ENCODE results near the gene RNF187. TPM values are rescaled to one million over a fixed set of nuclear protein-coding genes. Genes with fewer than 3 reads are reported as not detected.

Gene RNF187
- total and polyA plus RNA-seq, 10 of the 15 experiments (the other 5 are each of a cell fraction or from before 2014, with no cell fraction given): 2.6 to 116 (median 29.5) TPM

DNA sequence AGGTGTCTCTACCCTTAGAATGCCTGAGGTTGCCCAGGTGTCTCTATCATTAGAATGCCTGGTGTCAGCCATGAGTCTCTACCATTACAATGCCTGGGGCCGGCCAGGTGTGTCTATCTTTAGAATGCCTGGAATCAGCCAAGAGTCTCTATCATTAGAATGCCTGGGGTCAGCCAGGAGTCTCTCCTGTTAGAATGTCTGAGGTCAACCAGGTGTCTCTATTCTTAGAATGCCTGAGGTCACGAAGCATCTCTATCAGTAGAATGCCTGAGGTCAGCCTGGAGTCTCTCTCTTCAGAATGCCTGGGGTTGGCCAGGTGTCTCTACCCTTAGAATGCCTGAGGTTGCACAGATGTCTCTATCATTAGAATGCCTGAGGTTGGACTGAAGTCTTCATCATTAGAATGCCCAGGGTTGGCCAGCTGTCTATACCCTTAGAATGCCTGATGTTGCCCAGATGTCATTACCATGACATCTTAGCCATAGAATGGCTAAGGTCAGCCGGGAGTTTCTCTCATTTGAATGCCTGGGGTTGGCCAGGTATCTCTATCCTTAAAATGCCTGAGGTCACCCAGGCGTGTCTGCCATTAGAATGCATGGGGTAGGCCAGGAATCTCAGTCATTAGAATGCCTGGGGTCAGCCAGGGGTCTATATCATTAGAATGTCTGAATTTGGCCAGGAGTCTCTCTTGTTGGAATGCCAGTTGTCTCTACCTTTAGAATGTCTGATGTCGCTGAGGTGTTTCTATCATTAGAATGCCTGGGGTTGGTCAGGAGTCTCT is 44.0 kb downstream of the RNF187 start:
- no peak overlapping the region for H3K4me3 ChIP-seq
- DNase-seq (ENCODE audit: low read depth, low spot score): no peak
- H3K27me3 ChIP-seq (replicated peaks in 1 of 2; ENCODE audit: control insufficient read depth in 2 of 2, insufficient read depth in 2 of 2, low read length in 1 of 2): no peaks in the 10 kb centered on the region
- ATAC-seq: no peak
- ChIA-PET SMC1A (ENCODE audit: uncharacterized antibody, unreplicated experiment) (no interaction called here), CTCF (no interaction called here), POLR2A (no interaction called here), RAD21 (ENCODE audit: unreplicated experiment) (no interaction called here)
- 19% methylated on average over 5 of the region's 5 CpGs for WGBS (ENCODE audit: insufficient coverage, insufficient replicate concordance, low lambda C conversion rate, missing lambda C conversion rate)
- no peaks in the 10 kb centered on the region for H3K4me1 ChIP-seq (ENCODE audit: control insufficient read depth, insufficient read depth, low read length)
- no peak overlapping the region for H2AFZ ChIP-seq (ENCODE audit: control insufficient read depth, low read depth, low read length)
- no peak for FAIRE-seq
- H4K20me1 ChIP-seq (ENCODE audit: control insufficient read depth, insufficient read depth): no peaks in the 10 kb centered on the region
- no TSS peak for BruUV-seq (replicated peaks)
- no peaks in the 10 kb centered on the region for H3K79me2 ChIP-seq (ENCODE audit: control insufficient read depth, insufficient read depth, low read length)
- H3K9me3 ChIP-seq (replicated peaks; ENCODE audit: control insufficient read depth, insufficient read depth, low read length): no peaks in the 10 kb centered on the region
- intact Hi-C loops (cut with micrococcal nuclease; ENCODE audit: unreplicated experiment): no loop called here
- no peak for TF ChIP-seq ASH2L (IDR thresholded peaks at IDR 0.05; ENCODE audit: borderline replicate concordance, low read depth)
- no peak for TF ChIP-seq BMI1 (IDR thresholded peaks at IDR 0.05; ENCODE audit: borderline replicate concordance)
- TF ChIP-seq, protein P1, sequence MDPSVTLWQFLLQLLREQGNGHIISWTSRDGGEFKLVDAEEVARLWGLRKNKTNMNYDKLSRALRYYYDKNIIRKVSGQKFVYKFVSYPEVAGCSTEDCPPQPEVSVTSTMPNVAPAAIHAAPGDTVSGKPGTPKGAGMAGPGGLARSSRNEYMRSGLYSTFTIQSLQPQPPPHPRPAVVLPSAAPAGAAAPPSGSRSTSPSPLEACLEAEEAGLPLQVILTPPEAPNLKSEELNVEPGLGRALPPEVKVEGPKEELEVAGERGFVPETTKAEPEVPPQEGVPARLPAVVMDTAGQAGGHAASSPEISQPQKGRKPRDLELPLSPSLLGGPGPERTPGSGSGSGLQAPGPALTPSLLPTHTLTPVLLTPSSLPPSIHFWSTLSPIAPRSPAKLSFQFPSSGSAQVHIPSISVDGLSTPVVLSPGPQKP (IDR thresholded peaks at IDR 0.05; ENCODE audit: low read depth, low read length): no peak
- no peak for TF ChIP-seq ESRRA (IDR thresholded peaks at IDR 0.05; ENCODE audit: low read length)
- TF ChIP-seq MYB (IDR thresholded peaks at IDR 0.05; ENCODE audit: borderline replicate concordance, low read depth, low read length): no peak
- no peak for TF ChIP-seq NR2C1 (IDR thresholded peaks at IDR 0.05)
- TF ChIP-seq CBFB (IDR thresholded peaks at IDR 0.05; ENCODE audit: low read depth): no peak
- TF ChIP-seq, protein P2, sequence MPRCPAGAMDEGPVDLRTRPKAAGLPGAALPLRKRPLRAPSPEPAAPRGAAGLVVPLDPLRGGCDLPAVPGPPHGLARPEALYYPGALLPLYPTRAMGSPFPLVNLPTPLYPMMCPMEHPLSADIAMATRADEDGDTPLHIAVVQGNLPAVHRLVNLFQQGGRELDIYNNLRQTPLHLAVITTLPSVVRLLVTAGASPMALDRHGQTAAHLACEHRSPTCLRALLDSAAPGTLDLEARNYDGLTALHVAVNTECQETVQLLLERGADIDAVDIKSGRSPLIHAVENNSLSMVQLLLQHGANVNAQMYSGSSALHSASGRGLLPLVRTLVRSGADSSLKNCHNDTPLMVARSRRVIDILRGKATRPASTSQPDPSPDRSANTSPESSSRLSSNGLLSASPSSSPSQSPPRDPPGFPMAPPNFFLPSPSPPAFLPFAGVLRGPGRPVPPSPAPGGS (IDR thresholded peaks at IDR 0.05; ENCODE audit: borderline replicate concordance, insufficient read depth, low read depth, low read length, poor library complexity, severe bottlenecking): no peak
- no peak for TF ChIP-seq TAF1 (IDR thresholded peaks at IDR 0.05; ENCODE audit: borderline replicate concordance, low read depth, low read length)
- no peak for TF ChIP-seq CBX5 (IDR thresholded peaks at IDR 0.05; ENCODE audit: low read depth)
- no peak for TF ChIP-seq ZNF207 (IDR thresholded peaks at IDR 0.05; ENCODE audit: borderline replicate concordance)
- no peak for TF ChIP-seq HDAC6 (IDR thresholded peaks at IDR 0.05; ENCODE audit: unreplicated experiment)
- no peak overlapping the region for H3K4me2 ChIP-seq (ENCODE audit: control insufficient read depth, insufficient read depth)
- in situ Hi-C loops (cut with MboI): no loop called here
- no peak overlapping the region for H3K27ac ChIP-seq (ENCODE audit: control insufficient read depth, insufficient read depth)
- H3K9ac ChIP-seq (ENCODE audit: control insufficient read depth, insufficient read depth, low read length): no peak overlapping the region
- H3K36me3 ChIP-seq (ENCODE audit: control insufficient read depth in 2 of 2, insufficient read depth in 2 of 2, low read length in 1 of 2): no peaks in the 10 kb centered on the region
